Measurements from ENCODE around the gene PTH1R.

DNA sequence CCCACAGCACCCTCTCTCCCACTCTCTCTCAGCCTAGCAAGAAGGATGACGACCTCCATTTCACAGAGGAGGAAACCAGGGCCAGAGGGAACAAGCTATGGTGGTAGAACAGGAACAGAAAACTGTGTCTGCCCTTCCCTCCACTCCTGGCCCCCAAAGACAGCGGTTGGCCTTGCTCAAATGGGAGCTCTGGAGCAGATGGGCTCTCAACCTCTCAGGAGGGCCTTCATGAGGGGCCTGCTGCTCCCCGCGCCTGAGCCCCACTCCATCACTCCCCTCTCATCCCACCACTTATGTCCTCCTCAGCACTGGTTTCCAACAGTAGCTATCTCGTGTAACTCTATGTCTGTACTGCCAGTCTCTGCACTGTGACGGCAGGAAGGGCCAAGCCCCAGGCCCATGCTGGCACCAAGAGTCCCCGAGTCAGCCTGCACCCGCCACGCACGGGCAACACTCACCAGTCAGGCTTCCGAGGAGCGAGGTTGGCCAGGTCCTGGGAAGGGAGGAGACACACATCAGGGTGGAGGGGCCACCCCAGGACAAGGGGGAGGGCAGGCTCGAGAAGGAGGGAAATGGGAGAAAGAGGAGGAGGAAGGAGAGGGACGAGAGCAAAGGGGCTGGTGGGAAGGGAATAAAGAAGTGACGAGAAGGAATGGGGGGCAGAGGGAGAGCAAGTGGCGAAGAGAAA, 45.5 kb downstream of the PTH1R start:
- TF ChIP-seq, protein P1, sequence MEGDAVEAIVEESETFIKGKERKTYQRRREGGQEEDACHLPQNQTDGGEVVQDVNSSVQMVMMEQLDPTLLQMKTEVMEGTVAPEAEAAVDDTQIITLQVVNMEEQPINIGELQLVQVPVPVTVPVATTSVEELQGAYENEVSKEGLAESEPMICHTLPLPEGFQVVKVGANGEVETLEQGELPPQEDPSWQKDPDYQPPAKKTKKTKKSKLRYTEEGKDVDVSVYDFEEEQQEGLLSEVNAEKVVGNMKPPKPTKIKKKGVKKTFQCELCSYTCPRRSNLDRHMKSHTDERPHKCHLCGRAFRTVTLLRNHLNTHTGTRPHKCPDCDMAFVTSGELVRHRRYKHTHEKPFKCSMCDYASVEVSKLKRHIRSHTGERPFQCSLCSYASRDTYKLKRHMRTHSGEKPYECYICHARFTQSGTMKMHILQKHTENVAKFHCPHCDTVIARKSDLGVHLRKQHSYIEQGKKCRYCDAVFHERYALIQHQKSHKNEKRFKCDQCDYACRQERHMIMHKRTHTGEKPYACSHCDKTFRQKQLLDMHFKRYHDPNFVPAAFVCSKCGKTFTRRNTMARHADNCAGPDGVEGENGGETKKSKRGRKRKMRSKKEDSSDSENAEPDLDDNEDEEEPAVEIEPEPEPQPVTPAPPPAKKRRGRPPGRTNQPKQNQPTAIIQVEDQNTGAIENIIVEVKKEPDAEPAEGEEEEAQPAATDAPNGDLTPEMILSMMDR (conservative IDR thresholded peaks at IDR 0.05 in 1 of 2, IDR thresholded peaks at IDR 0.05 in 1 of 2; ENCODE audit: extremely low read depth in 1 of 2, insufficient read depth in 1 of 2, low read depth in 1 of 2, low read length in 2 of 2): no peak
- no peak for TF ChIP-seq EZH2 (IDR thresholded peaks at IDR 0.05; ENCODE audit: borderline replicate concordance, low read length)

All from mammary epithelial cell (primary cell).